Measurements from ENCODE around the gene IL17RC. TPM values are rescaled to one million over a fixed set of nuclear protein-coding genes. Genes with fewer than 3 reads are reported as not detected.
A peak's percentile ranks its signal among the peaks of the same experiment; 100 is the strongest.

IL17RC gene
- total and polyA plus RNA-seq, 2 experiments from 2014 or later, result 8.4 to 12.6 TPM

GRCh38 chr3:9889405-9889804 is 27.5 kb upstream of the IL17RC start (continued):
- no peak for TF ChIP-seq JUNB (IDR thresholded peaks at IDR 0.05; ENCODE audit: unreplicated experiment)
- no peak for TF ChIP-seq ZNF331 (CRISPR knock-in tag; IDR thresholded peaks at IDR 0.05; ENCODE audit: low read depth)
- no peak for TF ChIP-seq POLR2AphosphoS5 (IDR thresholded peaks at IDR 0.05; ENCODE audit: low read depth)
- no peak for TF ChIP-seq EZH2 (IDR thresholded peaks at IDR 0.05; ENCODE audit: low read depth, unreplicated experiment)
- TF ChIP-seq CTCF (conservative IDR thresholded peaks at IDR 0.05; ENCODE audit: low read depth in 2 of 2), result no peak
- no peak for TF ChIP-seq ETS1 (IDR thresholded peaks at IDR 0.05)
- TF ChIP-seq ZNF114 (CRISPR knock-in tag; IDR thresholded peaks at IDR 0.05), result no peak
- TF ChIP-seq NANOG (IDR thresholded peaks at IDR 0.05; ENCODE audit: borderline replicate concordance), result no peak
- no peak for TF ChIP-seq EZH2phosphoT487 (IDR thresholded peaks at IDR 0.05; ENCODE audit: unreplicated experiment)

GRCh38 chr3:9890249-9891071 is 26.4 kb upstream of the IL17RC start, which contains the start of gene JAGN1:
Gene JAGN1, plus strand, starts transcription at chr3:9890610. Its CDS starts 113 bp downstream, at chr3:9890723.
- Histone ChIP-seq H3K36me3 (ENCODE audit: insufficient read depth) (0 out of 2 replicates have a peak, but pooled peaks cover 9% of the 10 kb centered on the region), H2AFZ (peak within 1 kb of the TSS; percentile 96), H3K4me3 (peak within 1 kb of the TSS; percentile 100), H3F3A (replicated peaks; ENCODE audit: low read depth) (peaks cover 9% of the 10 kb centered on the region; the same call in 1 of the 2 replicates), H3K27ac (ENCODE audit: low read depth) (0 out of 2 replicates have a peak within 1 kb of the TSS, but pooled peaks have one; percentile 72), H3K27me3 (ENCODE audit: insufficient read depth) (no peaks in the 10 kb centered on the region), H4K20me1 (replicated peaks; ENCODE audit: insufficient read depth) (peaks cover 4% of the 10 kb centered on the region; the same call in 1 of the 2 replicates), H3K9me2 (ENCODE audit: insufficient read depth) (no peaks in the 10 kb centered on the region), H3K4me2 (peak within 1 kb of the TSS; percentile 99), H3K4me1 (ENCODE audit: insufficient read depth) (peaks cover 5% of the 10 kb centered on the region; the same call in 1 of the 2 replicates), H3K79me2 (replicated peaks; ENCODE audit: insufficient read depth) (peaks cover 17% of the 10 kb centered on the region)
- DNase-seq (ENCODE audit: low spot score) (peak; percentile 95), ATAC-seq (peak; percentile 93)
- peaks cover 12% of the 10 kb centered on the region for H3K4me1 Mint-ChIP-seq
- H3K27ac Mint-ChIP-seq, result peak within 1 kb of the TSS; percentile 99
- H3K27me3 Mint-ChIP-seq (ENCODE audit: insufficient read depth, low read depth, poor library complexity), result peaks cover 11% of the 10 kb centered on the region
- no peaks in the 10 kb centered on the region for H3K9me3 Mint-ChIP-seq
- peaks cover 33% of the 10 kb centered on the region for H3K36me3 Mint-ChIP-seq (ENCODE audit: low read depth)
- H3K4me3 Mint-ChIP-seq, result peak within 1 kb of the TSS; percentile 99
- TF ChIP-seq EZH2phosphoT487 (IDR thresholded peaks at IDR 0.05; ENCODE audit: unreplicated experiment) (no peak), ETS1 (IDR thresholded peaks at IDR 0.05) (peak; percentile 81), NANOG (IDR thresholded peaks at IDR 0.05; ENCODE audit: borderline replicate concordance) (no peak), JUNB (IDR thresholded peaks at IDR 0.05; ENCODE audit: unreplicated experiment) (no peak), CTCF (conservative IDR thresholded peaks at IDR 0.05; ENCODE audit: low read depth in 2 of 2) (peak in 1 of 2 experiments; percentile 13; a peak in 1 of 4 replicates), REST (IDR thresholded peaks at IDR 0.05; ENCODE audit: unreplicated experiment) (no peak)
